Mucosa of rectum (tissue), 2 donors: ENCODE data around the gene SHFL.

ENCODE experiments used
- H3K27ac ChIP-seq, 2 donors: one replicate each; pipeline ENCODE4 v1.7.0; 2013; ENCODE audit warnings: inconsistent platforms in 2 of 2, low read depth in 2 of 2, low read length in 2 of 2
- H3K27me3 ChIP-seq, 2 donors: one replicate each; pipeline ENCODE4 v1.7.0; 2013; ENCODE audit warnings: low read length in 2 of 2; ENCODE audit not compliant: control insufficient read depth in 2 of 2, insufficient read depth in 2 of 2
- H3K36me3 ChIP-seq, 2 donors: one replicate each; pipeline ENCODE4 v1.7.0; 2013; ENCODE audit warnings: low read length in 2 of 2; ENCODE audit not compliant: control insufficient read depth in 2 of 2, insufficient read depth in 2 of 2
- H3K4me1 ChIP-seq, 2 donors: one replicate each; pipeline ENCODE4 v1.7.0; 2013; ENCODE audit warnings: low read length in 2 of 2, mild to moderate bottlenecking in 1 of 2; ENCODE audit not compliant: control insufficient read depth in 2 of 2, insufficient read depth in 2 of 2
- H3K4me3 ChIP-seq, 2 donors: one replicate each; pipeline ENCODE4 v1.7.0; 2013; ENCODE audit warnings: low read length in 2 of 2
- H3K9ac ChIP-seq, 2 donors: one replicate each; pipeline ENCODE4 v1.7.0; 2013; ENCODE audit warnings: low read length in 2 of 2, low read depth in 1 of 2, mild to moderate bottlenecking in 1 of 2
- H3K9me3 ChIP-seq, 2 donors: one replicate each; pipeline ENCODE4 v1.7.0; 2013; ENCODE audit warnings: low read length in 2 of 2; ENCODE audit not compliant: control insufficient read depth in 2 of 2
- donor health status: healthy.
- donor health status: Normal muscosa, but diverticular disease.

Gene SHFL

DNA sequence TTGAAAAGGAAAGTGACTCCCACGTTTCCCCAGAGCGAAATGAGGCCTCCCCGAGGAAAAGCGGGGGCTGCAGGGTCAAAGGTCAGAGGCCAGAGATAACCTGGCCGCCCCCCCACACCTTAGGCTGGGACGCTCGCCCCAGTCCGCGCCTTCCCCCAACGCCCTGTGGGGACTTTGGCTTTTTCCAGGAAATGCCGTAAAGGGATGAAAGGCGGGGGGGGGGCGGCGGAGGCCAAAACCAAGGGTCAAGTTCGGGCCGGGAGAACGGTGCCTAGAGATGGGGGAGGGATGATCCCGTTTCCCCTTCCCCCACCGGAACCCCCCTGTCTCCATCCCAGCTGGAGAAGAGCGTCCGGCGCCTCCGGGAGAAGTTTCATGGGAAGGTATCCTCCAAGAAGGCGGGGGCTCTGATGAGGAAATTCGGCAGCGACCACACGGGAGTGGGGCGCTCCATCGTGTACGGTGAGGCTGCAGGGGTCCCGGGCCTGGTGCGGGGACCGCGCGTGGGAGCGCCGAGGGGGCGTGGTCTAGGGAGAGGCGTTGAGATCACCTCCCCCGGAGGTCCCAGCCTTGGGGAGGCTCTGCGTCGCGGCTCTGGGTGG, 575 bp downstream of the SHFL start:
- no peaks in the 10 kb centered on the region for H3K9me3 ChIP-seq
- H3K36me3 ChIP-seq, result peaks cover 4 to 16% of the 10 kb centered on the region in 2 donors
- H3K4me1 ChIP-seq, result no peaks in the 10 kb centered on the region
- H3K27me3 ChIP-seq, result no peaks in the 10 kb centered on the region
- H3K27ac ChIP-seq, result peak overlapping the region; percentile 76 to 80
- H3K9ac ChIP-seq, result peak overlapping the region; percentile 92 to 93
- peak overlapping the region; percentile 83 for H3K4me3 ChIP-seq

DNA sequence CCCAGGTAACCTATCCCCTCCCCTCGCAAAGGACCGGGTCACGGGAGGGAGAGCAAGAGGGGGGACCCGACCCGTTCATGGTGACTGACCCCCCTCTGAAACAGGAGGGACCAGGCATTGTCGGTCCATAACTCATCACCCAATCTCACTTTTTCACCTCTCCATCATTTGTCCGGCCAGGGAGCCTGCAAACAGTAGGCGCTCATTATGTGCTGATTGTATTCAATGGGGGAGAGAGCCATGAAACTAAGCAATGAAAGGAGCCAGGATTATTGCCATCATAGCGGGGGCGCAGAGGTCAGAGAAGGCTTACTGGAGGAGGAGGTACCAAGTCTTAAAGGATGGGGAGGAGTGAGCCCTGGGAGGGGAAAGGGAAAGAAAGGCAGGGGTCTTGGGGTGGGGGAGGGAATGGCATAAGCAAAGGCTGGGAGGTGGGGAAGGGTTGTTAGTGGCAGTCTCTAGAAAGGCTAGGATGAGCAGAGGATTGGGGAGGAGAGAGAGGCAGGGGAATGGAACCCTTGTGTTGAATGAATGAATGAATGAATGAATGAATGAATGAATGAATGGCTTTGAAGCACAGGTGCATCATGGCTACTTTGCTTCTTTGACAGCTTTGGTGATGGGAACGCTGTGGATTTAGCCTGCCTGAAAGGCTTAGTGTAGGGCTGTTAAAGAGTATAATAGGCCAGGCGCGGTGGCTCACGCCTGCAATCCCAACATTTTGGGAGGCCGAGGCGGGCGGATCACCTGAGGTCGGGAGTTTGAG, 1.4 kb downstream of the SHFL start:
- no peak overlapping the region for H3K27ac ChIP-seq
- H3K9me3 ChIP-seq, result no peaks in the 10 kb centered on the region
- H3K4me3 ChIP-seq, result peak overlapping the region in 1 of 2 donors; percentile 83
- no peaks in the 10 kb centered on the region for H3K4me1 ChIP-seq
- H3K36me3 ChIP-seq, result peaks cover 5 to 21% of the 10 kb centered on the region in 2 donors
- H3K9ac ChIP-seq, result no peak overlapping the region
- H3K27me3 ChIP-seq, result no peaks in the 10 kb centered on the region

DNA sequence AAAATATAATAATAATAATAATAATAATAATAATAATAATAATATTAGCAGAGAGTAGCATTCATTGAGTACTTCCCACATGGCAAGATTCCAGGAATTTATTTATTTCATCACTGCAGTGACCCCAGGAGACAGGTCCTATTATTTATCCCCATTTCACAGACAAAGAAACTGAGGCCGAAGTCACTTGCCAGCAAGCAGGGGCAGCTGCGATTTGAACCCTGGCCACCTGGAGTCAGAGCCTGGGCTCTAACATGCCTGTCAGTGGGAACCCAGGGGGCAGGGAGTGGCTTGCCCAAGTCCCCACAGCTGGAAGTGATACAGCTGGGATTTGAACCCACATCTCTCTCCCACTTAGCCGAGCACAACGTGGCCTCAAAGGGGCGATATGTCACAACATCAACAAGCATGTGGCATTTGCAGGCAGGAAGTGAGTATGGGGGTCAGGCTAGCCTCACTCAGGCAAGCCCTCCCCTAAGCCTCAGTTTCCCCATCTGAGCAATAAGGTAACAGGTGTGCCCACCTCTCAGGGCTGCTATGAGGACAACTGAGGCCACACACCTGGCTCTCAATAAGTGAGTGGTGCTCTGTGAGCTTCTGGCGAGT, 2.9 kb downstream of the SHFL start:
- no peaks in the 10 kb centered on the region for H3K27me3 ChIP-seq
- H3K9me3 ChIP-seq, result no peaks in the 10 kb centered on the region
- no peaks in the 10 kb centered on the region for H3K4me1 ChIP-seq
- H3K27ac ChIP-seq, result no peak overlapping the region
- no peak overlapping the region for H3K9ac ChIP-seq
- peaks cover 5 to 22% of the 10 kb centered on the region in 2 donors for H3K36me3 ChIP-seq
- no peak overlapping the region for H3K4me3 ChIP-seq

DNA sequence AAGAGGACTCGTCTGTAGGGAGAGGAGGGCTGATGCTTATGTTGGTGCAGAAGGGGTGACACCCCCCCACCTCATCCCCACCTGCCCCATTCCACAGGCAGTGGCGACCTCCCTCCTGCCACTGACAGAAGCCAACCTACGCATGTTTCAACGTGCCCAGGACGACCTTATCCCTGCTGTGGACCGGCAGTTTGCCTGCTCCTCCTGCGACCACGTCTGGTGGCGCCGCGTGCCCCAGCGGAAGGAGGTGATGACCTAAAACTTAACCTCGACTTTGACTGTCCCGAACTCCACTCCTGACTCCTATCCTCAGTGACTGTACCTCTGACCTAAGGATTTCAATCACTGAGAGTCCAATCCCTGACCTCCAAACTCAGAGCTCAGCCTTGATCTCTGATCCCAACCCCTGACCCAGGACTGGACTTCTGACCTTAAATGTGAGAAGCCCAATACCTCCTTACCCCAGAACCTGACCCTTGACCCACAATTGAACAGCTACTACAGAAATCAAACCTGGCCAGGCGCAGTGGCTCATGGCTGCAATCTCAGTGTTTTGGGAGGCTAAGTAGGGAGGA, 3.8 kb downstream of the SHFL start:
- Histone ChIP-seq H3K9me3 (no peaks in the 10 kb centered on the region), H3K9ac (no peak overlapping the region), H3K4me3 (no peak overlapping the region), H3K27me3 (no peaks in the 10 kb centered on the region), H3K36me3 (peaks cover 5 to 22% of the 10 kb centered on the region in 2 donors), H3K4me1 (no peaks in the 10 kb centered on the region), H3K27ac (no peak overlapping the region)

DNA sequence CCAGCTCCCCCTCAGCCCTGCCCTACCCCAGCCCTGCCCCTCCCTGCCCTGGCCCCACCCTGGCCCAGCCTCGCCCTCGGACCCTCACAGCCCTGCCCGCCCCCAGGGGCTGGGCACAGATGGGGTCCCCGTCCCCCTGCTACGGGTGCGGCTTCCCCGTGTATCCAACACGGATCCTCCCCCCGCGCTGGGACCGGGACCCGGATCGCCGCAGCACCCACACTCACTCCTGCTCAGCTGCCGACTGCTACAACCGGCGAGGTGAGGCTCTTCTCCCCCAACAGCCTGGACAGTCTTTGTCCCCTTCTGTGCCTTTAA, 5.2 kb downstream of the SHFL start:
- Histone ChIP-seq H3K4me1 (peaks cover 1% of the 10 kb centered on the region in 2 donors), H3K4me3 (no peak overlapping the region), H3K9me3 (no peaks in the 10 kb centered on the region), H3K27me3 (no peaks in the 10 kb centered on the region), H3K36me3 (peaks cover 5 to 22% of the 10 kb centered on the region in 2 donors), H3K9ac (no peak overlapping the region), H3K27ac (no peak overlapping the region)

DNA sequence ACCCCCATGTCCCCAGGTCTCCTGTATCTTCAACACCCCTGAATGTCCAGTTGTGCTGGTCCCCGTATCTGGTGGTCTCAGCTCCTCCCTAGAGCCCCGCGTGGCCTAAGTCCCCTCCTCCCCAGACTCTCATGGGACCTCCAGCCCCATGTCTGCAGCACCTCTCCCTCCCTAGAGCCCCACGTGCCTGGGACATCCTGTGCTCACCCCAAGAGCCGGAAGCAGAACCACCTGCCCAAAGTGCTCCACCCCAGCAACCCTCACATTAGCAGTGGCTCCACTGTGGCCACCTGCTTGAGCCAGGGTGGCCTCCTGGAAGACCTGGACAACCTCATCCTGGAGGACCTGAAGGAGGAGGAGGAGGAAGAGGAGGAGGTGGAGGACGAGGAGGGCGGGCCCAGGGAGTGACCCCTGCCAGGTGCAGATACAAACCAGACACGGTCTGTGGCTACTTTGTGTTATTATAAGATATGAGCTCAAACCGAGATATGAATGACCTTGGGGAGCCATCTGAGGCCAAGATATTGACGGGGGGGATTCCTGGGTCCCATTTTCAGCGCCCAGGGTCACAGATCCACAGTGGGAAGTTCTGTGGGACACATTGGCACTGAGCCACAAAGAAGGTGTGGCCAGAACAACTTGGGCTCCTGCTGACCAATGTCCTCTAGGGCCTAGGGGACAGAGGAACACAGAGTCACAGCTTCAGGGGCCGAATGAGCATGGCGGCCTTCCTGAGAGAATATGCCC, 6.0 kb downstream of the SHFL start:
- no peak overlapping the region for H3K4me3 ChIP-seq
- H3K9me3 ChIP-seq, result no peaks in the 10 kb centered on the region
- H3K36me3 ChIP-seq, result peaks cover 5 to 22% of the 10 kb centered on the region in 2 donors
- H3K27me3 ChIP-seq, result no peaks in the 10 kb centered on the region
- H3K27ac ChIP-seq, result no peak overlapping the region
- no peak overlapping the region for H3K9ac ChIP-seq
- H3K4me1 ChIP-seq, result peaks cover 5% of the 10 kb centered on the region in 2 donors

DNA sequence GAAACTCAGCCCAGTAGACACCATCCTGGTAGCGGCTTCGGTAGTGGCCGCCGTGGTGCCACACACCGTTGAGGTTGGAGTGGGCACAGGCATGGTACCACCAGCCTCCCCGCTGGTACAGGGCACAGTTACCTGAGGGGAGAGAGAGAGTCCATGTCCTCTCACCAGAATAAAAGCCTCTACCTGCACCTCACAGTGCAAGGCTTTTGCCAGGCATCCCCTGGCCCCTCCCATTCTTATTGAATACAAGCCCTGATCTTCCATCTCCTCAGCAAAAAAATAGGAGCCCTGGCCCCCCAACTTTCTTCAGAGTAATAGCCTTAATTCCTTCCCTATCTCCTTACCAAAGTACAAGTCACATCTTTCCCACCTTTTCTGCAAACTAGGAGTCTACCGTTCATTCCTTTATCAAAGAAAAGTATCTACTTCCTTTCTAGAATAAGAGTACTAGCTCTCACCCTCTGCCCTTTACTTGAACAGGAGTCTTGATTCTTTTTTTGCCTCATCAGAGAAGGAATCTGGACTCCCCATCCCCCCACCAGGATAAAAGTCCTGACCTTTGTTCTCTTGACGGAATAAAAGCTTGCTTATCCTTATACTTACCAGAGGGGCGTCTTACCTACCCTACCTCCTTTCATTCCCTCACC, 6.7 kb downstream of the SHFL start:
- Histone ChIP-seq H3K9ac (no peak overlapping the region), H3K27me3 (no peaks in the 10 kb centered on the region), H3K4me1 (peaks cover 5% of the 10 kb centered on the region in 2 donors), H3K9me3 (no peaks in the 10 kb centered on the region), H3K4me3 (no peak overlapping the region), H3K36me3 (peaks cover 5 to 22% of the 10 kb centered on the region in 2 donors), H3K27ac (no peak overlapping the region)

DNA sequence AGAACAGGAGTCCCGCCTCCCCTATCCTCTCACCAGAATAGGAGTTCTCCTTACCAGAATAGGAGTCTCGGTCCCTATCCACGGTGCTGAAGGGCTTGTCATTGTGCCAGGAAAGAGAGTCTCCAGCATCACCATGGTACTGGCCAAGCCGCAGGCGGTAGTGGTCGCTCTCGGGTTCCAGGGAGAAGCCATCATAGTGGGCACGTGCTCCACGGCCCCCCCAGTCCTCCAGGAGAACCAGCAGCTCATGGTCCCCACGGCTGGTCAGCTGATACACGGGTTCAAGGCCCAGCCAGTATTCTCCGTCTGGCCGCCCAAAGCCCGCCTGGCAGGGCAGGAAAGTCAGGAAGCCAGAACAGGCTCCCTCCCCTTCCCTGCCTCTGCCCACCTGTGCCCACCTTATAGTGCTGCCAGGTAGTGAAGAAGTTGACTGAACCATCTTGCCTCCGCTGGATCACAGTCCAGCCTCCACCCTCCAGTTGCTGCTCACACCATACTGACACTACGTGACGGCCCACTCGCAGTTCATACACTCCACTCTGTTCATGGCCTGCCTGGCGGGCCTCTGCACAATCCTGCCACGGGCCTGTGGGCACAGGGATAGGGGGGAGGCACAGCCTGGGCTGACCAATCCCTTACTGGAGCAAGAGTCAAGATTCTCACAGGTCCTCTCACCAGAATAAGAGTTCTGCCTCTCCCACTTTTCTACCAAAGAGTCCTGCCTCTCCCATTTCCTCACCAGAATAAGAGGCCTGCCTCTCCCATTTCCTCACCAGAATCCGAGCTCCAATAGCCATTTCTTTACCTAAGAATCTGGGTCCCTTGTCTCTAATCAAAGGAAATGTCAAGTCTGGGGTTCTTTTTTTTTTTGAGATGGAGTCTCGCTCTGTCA, 7.4 kb downstream of the SHFL start:
- H3K4me3 ChIP-seq, result no peak overlapping the region
- H3K27ac ChIP-seq, result no peak overlapping the region
- H3K4me1 ChIP-seq, result peaks cover 5% of the 10 kb centered on the region in 2 donors
- no peak overlapping the region for H3K9ac ChIP-seq
- no peaks in the 10 kb centered on the region for H3K9me3 ChIP-seq
- peaks cover 5 to 22% of the 10 kb centered on the region in 2 donors for H3K36me3 ChIP-seq
- no peaks in the 10 kb centered on the region for H3K27me3 ChIP-seq

DNA sequence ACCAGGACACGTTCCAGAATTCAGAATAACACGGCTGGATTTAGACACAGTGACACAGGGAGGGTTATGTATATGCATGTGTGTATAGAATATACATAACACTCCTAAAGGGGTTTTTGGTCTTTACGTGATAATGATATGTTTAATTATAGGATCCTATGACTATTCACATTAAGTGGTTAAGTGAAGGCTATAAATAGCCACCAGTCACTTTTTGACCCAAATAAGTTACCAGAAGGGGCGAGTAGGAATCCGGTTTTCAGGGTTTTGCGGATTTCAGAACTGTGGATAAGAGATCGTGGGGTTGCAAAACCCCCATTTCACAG, 9.5 kb downstream of the SHFL start:
- peak overlapping the region in 1 of 2 donors; percentile 50 for H3K4me3 ChIP-seq
- H3K27me3 ChIP-seq, result no peaks in the 10 kb centered on the region
- H3K9me3 ChIP-seq, result no peaks in the 10 kb centered on the region
- peak overlapping the region in 1 of 2 donors; percentile 8 for H3K9ac ChIP-seq
- peak overlapping the region; percentile 29 to 30 for H3K27ac ChIP-seq
- H3K36me3 ChIP-seq, result peaks cover 5 to 12% of the 10 kb centered on the region in 2 donors
- H3K4me1 ChIP-seq, result peaks cover 5% of the 10 kb centered on the region in 2 donors
